Esophagus squamous epithelium (tissue), 4 donors: ENCODE data around the gene SRP19.

Experiments
- CTCF ChIP-seq, 6 experiments: fragments of 450-650 bp in 4 of 6; fragments of 200-600 bp in 2 of 6; sonication (generic) in 2 of 6; IDR thresholded peaks; one replicate each; pipeline ENCODE4 v1.5.1; 2016 to 2019; ENCODE audit warnings: antibody characterized with exemption in 6 of 6, mild to moderate bottlenecking in 4 of 6, moderate library complexity in 4 of 6
- POLR2A ChIP-seq, 4 donors: fragments of 450-650 bp; IDR thresholded peaks; one replicate each; pipeline ENCODE4 v1.6.1; 2017; ENCODE audit warnings: antibody characterized with exemption in 4 of 4, mild to moderate bottlenecking in 4 of 4, moderate library complexity in 3 of 4

DNA sequence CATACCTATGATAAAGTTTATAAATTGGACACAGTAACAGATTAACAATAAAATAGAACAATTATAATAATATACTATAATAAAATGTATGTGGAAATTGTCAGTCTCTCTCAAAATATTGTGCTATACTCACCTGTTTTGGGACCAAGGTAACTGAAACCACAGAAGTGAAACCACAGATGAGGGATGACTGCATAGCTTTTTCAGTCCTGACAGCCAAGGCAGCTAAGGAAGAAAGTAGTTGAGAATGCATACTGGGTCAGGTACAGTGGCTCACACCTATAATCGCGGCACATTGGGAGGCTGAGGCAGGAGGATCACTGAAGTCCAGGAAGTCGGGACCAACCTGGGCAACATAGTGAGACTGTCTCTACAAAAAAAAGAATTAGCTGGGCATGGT is 8.9 kb downstream of the SRP19 start:
- TF ChIP-seq POLR2A (IDR thresholded peaks at IDR 0.05) (no peak), CTCF (IDR thresholded peaks at IDR 0.05) (no peak)
